HG02610 (cell line): ENCODE results near the gene EVA1B.

ENCODE experiments used
- ATAC-seq: cut with Tn5 transposase; IDR thresholded peaks from one replicate; pipeline ENCODE4 v1.9.1; 2021; ENCODE audit warnings: mild to moderate bottlenecking, moderate library complexity; ENCODE audit not compliant: unreplicated experiment

The EVA1B gene

GRCh38 chr1:36323636-36324352 lies at the start of gene EVA1B:
Gene EVA1B, minus strand, starts transcription at chr1:36323645. Its CDS starts 608 bp downstream, at chr1:36323037.
- ATAC-seq: no peak

- no peak for ATAC-seq
Measured at GRCh38 chr1:36372617-36373016, 49.2 kb upstream of the EVA1B start.

- no peak for ATAC-seq
Measured at GRCh38 chr1:36369061-36369861, 45.8 kb upstream of the EVA1B start.

- no peak for ATAC-seq
Measured at GRCh38 chr1:36367798-36368197, 44.4 kb upstream of the EVA1B start.

- ATAC-seq: no peak
Measured at GRCh38 chr1:36367066-36367465, 43.6 kb upstream of the EVA1B start.

- ATAC-seq: no peak
Measured at GRCh38 chr1:36366091-36366661, 42.7 kb upstream of the EVA1B start.

GRCh38 chr1:36365381-36365780 lies 41.9 kb upstream of the EVA1B start:
- ATAC-seq: no peak

- ATAC-seq: no peak
Measured at GRCh38 chr1:36359911-36360550, 36.6 kb upstream of the EVA1B start.

- ATAC-seq: no peak
Measured at GRCh38 chr1:36359383-36359782, 35.9 kb upstream of the EVA1B start.

- no peak for ATAC-seq
Measured at GRCh38 chr1:36358514-36359084, 35.2 kb upstream of the EVA1B start.

- no peak for ATAC-seq
Measured at GRCh38 chr1:36355811-36356210, 32.4 kb upstream of the EVA1B start.

GRCh38 chr1:36354486-36354885 lies 31.0 kb upstream of the EVA1B start:
- no peak for ATAC-seq

- no peak for ATAC-seq
Measured at GRCh38 chr1:36352910-36353878, 29.7 kb upstream of the EVA1B start.

- ATAC-seq: no peak
Measured at GRCh38 chr1:36352125-36352909, 28.9 kb upstream of the EVA1B start.

- no peak for ATAC-seq
Measured at GRCh38 chr1:36351227-36351977, 28.0 kb upstream of the EVA1B start.

GRCh38 chr1:36350659-36351226 lies 27.3 kb upstream of the EVA1B start:
- no peak for ATAC-seq

- ATAC-seq: no peak
Measured at GRCh38 chr1:36349839-36350238, 26.4 kb upstream of the EVA1B start.

- peak; percentile 63 for ATAC-seq
Measured at GRCh38 chr1:36349241-36349671, 25.8 kb upstream of the EVA1B start.
